ENCODE measurements around the gene GIT2. TPM values are rescaled to one million over a fixed set of nuclear protein-coding genes. Genes with fewer than 3 reads are reported as not detected.

GIT2 gene
- total and polyA plus RNA-seq, 2 donors (not counting 1 experiment from before 2014, with no cell fraction given) = 75.2 to 163 TPM

DNA sequence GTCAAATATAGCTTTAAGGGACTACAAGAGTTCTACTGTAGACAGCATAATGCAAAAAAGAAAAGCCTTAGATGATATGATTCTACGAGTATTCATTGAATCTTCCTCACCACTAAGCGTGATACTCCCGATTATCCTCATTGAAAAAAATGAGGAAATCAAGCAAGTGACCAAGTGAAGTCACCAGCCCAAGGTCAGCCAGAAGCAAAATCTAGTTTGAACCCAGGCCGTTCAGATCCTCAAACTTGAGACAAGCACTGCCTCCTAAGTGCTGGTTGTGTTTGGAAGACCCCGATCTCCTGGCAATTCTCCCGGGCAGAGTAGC, 845 bp downstream of the GIT2 start:
- no peak for DNase-seq
- H3K36me3 ChIP-seq (replicated peaks in 1 of 2; ENCODE audit: control extremely low read depth in 1 of 2, control insufficient read depth in 1 of 2, extremely low read depth in 1 of 2, insufficient read depth in 2 of 2, low read length in 1 of 2) = peaks cover 0 to 13% of the 10 kb centered on the region in 2 experiments
- Mint-ChIP-seq H3K9me3 (ENCODE audit: insufficient read depth) (no peaks in the 10 kb centered on the region), H3K27me3 (no peaks in the 10 kb centered on the region), H3K4me1 (peaks cover 66% of the 10 kb centered on the region), H3K4me3 (peak overlapping the region; percentile 82), H3K27ac (peak overlapping the region; percentile 88)
- ATAC-seq (ENCODE audit: low read depth) = no peak
- WGBS (ENCODE audit: insufficient coverage) = 0% methylated on average over 4 of the region's 6 CpGs
- H3K27ac ChIP-seq (ENCODE audit: low read length in 2 of 2) = peak overlapping the region; percentile 69 to 90
- peak overlapping the region; percentile 93 for H3K9ac ChIP-seq (ENCODE audit: low read length)
- no peaks in the 10 kb centered on the region for H3K27me3 ChIP-seq (replicated peaks in 1 of 4; ENCODE audit: control extremely low read depth in 1 of 4, control insufficient read depth in 3 of 4, insufficient read depth in 4 of 4, low read length in 3 of 4)
- ChIA-PET POLR2A (interaction anchor here (0.6 to 2.0 kb wide), 5 partner anchors 9 to 614 kb away, joined by 3 to 11 read pairs (median 4); no protein-coding TSS in a partner anchor), CTCF (interaction anchor here (0.8 to 3.0 kb wide), 5 partner anchors 9 to 436 kb away, joined by 3 to 7 read pairs (median 5); no protein-coding TSS in a partner anchor)
- TF ChIP-seq EZH2 (IDR thresholded peaks at IDR 0.05; ENCODE audit: borderline replicate concordance, insufficient read depth, low read depth, low read length, poor library complexity, severe bottlenecking) (no peak), CTCF (IDR thresholded peaks at IDR 0.05) (no peak)
- peaks cover 36 to 41% of the 10 kb centered on the region in 2 donors for H3K4me1 ChIP-seq (ENCODE audit: control insufficient read depth in 2 of 2, insufficient read depth in 2 of 2, low read length in 2 of 2)
- intact Hi-C loops (cut with micrococcal nuclease) = loop anchor here (5.0 to 10.0 kb wide), 2 partner anchors 111 to 283 kb away; partner anchors contain the start of genes FAM222A and GLTP
- peaks cover 21% of the 10 kb centered on the region for H4K20me1 ChIP-seq (ENCODE audit: control insufficient read depth, insufficient read depth, low read length, poor library complexity, severe bottlenecking)
- H2AFZ ChIP-seq (ENCODE audit: insufficient read depth, low read depth, low read length, poor library complexity, severe bottlenecking) = peak overlapping the region; percentile 82
- peaks cover 86% of the 10 kb centered on the region for H3K79me2 ChIP-seq (ENCODE audit: control insufficient read depth, insufficient read depth, low read length)
- no peaks in the 10 kb centered on the region for H3K9me3 ChIP-seq (ENCODE audit: control extremely low read depth in 1 of 3, control insufficient read depth in 2 of 3, insufficient read depth in 1 of 3, low read length in 2 of 3)
- peak overlapping the region; percentile 68 to 99 (median 74) for H3K4me3 ChIP-seq (ENCODE audit: control extremely low read depth in 1 of 5, extremely low read depth in 1 of 5, insufficient read depth in 1 of 5, low read depth in 2 of 5, low read length in 4 of 5)
- H3K4me2 ChIP-seq (replicated peaks; ENCODE audit: low read depth, low read length, poor library complexity, severe bottlenecking) = peak overlapping the region; percentile 81

Measured in B cell (primary cell).